Measurements from ENCODE around the gene UHMK1.

Gene UHMK1

DNA sequence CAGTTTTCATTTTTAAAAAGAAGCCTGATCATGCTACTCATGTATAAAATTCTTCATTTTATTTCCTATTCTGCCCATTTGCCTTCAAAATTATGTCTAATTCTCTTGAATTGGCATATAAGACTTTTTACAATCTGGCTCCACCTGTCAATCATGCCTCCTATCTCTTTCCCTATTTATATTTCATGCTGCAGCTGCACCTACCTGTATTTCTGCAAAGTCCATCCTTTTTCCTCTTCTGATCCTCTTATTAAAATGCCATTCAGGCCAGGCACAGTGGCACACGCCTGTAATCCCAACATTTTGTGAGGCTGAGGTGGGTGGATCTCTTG lies 33.3 kb downstream of the UHMK1 start:
- DNase-seq: no peak

DNA sequence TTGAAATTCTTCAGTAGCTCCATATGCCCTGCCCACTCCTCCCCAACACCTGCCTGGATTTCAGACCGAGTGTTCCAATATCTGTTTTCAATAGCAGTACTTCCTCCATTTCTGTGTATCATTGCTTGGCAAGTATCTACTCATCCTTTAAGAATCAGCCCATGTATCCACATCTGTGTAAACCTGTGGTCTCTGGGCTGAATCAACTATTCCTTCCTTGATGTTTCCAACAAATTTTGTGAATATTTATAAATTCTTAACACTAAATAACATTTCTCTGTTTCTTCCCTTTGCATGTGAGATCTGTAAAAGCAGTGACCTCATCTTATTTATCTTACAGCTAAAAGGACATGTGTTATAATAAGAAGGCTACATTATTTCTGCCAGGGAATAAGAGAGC lies 37.9 kb downstream of the UHMK1 start:
- no peak for DNase-seq

DNA sequence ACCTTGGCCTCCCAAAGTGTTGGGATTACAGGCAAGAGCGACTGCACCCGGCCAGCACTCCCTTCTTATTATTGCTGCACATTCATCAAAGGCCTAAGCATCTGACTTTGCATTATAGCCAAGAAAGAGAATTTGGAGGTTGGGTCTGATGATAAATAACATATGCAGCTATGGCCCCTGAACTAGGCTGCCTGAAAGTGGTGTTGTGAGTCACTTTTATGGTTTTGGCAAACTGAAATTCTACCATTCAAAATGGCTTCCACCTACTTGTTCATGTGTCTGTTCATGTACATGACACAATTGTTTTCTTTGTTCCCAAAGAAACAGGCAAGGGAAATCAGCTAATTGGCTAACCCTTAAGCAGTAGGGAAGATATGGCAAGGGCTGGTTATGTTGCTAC lies 38.9 kb downstream of the UHMK1 start:
- DNase-seq: no peak

DNA sequence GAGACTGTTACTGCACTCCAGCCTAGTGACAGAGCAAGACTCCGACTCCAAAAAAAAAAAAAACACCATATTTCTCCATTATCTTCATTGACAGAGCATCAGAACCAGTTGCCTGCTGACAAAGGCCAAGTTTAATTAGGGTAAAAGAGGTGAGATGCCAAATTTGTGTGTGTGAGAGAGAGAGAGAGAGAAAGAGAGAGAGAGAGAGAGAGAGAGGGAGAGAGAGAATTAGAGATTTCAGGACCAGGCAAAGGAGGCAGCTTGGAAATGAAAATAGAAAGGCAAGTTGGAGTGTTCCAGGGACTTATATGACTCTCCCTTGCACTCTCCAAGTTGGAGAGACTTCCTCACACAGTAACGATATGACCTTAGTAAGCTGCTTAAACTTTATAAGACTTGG lies 39.6 kb downstream of the UHMK1 start:
- no peak for DNase-seq

DNA sequence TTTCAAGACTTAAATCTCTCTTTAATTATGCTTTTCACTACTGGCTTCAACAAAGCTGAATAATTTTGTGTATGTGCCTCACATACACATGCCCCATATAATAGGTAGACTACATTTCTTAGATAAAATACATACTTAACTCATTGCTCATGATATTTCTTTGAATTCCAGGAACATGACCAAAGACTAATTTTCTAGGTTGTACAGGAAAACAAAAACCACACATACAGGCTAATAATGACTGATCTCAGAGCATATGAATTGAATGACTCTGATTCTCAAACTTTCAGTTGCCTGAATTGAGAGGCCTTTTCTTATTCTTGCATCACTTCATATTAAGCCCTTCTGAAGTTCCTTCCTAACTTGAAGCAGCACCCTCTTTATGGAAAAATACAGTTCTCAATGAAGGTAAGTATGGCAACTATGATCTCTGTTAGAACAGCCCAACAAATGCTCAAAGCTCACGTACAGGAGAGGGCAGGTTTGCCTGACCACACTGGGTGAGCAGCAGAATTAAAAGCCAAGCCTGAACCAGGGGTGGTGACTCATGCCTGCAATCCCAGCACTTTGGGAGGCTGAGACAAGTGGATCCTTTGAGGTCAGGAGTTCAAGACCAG lies 41.3 kb downstream of the UHMK1 start:
- no peak for DNase-seq

- DNase-seq: no peak
Measured at GRCh38 chr1:162541619-162542141, 44.1 kb downstream of the UHMK1 start.

DNA sequence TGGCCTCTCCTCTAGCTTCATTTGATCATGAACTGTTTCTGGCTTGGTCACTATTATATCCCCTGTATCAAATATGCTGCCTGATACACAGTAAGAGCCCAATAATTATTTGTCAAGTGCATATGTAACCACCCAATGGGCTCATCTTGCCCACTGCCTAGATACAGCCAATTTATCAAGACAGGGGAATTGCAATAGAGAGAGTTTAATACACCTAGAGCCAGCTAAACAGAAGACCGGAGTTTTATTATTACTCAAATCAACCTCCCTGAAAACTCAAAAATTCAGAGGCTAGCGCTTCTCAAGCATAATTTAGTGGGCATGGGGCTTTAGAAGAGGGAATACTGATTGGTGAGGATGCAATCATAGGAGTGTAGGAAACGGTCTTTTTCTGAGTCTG lies 45.6 kb downstream of the UHMK1 start:
- DNase-seq: no peak

GRCh38 chr1:162548170-162548569 lies 50.6 kb downstream of the UHMK1 start:
- DNase-seq: no peak

GRCh38 chr1:162549001-162549400 lies 51.4 kb downstream of the UHMK1 start:
- DNase-seq: no peak

DNA sequence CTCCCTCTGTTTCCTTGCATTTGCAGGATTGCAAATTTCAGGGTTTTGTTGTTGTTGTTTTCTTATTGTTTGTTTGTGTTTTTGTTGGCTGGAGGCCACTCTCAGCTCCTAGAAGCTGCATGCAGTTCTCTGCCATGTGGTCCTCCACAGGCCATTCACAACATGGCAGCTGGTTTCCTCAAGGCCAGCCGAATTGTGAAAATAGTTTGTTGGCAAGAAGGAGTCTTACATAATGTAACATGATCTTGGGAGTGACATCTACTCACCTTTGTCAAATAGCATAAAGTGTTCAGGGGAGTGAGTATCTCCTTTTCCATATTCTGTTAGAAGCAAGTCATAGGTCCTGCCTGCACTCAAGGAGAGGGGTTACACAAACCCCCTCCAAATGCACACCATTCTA lies 53.3 kb downstream of the UHMK1 start:
- DNase-seq: no peak

DNA sequence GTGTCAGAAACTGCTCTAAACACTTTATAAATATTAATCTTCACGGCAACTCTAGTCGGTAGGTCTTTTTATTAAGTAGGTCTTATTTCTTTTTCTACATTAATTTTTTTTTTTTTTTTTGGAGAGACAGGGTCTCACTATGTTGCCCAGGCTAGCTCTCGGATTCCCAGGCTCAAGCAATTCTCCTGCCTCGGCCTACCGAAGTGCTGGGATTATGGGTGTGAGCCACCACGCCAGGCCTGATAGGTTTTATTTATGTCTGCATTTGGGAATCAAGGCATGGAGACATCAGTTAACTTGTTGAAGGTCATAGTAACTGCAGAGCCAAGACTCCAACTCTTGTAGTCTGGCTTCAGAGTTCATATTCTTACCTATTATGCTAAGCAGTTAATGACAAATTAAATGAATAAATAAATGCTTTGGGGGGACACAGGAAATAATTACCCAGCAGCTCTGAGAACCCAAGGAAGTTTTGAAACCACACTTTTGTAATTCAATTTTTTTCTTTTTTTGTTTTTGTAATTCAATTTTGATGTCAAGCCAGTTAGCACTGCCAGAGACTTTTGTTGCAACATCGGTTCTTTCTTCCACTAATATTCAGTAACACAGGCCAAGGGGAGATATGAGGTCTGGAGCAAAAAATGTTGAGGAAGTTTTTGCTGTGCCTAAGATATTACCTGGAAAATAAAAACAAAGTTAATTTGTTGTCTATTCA lies 54.5 kb downstream of the UHMK1 start:
- no peak for DNase-seq

DNA sequence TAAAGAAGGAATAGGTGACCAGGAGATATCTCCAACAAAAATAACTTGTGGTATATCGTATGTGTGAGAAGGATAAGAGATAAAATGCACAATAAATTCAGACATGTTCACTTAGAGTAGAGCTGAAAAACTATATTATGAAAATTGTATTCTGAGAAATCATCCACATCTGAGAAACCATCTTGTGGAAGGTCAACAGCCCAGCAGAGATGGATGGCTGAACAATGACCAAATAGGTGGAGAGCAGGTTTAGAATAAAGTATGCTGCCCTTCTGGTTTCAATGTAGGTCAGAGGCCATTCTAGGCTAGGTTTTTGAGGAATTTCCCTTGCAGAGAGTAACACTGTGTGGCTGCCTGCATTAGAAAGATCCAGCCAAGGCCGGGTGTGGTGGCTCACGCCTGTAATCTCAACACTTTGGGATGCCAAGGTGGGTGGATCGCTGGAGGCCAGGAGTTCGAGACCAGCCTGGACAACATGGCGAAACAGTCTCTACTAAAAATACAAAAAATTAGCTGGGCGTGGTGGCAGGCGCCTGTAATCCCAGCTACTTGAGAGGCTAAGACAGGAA lies 55.1 kb downstream of the UHMK1 start:
- no peak for DNase-seq

- no peak for DNase-seq
Measured at GRCh38 chr1:162554258-162554657, 56.6 kb downstream of the UHMK1 start.

DNA sequence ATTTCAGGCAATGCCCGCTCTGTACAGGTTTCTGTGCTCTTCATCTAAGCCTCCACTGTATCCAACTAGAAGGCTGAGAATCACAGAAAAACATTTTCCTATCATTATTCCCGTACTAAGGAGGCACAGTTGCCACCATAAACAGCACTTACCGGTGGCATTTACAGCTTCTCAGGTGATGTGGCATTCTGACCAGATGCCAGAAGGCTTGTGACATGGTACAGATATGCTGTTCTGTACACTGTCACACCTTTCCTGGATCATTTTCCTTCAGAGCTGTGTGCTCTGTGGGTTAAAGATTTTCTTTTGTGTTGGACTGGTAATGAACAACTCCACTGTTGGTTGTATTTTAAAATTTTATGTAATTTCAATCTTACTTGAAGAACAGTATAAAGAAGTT lies 59.9 kb downstream of the UHMK1 start:
- DNase-seq: no peak

GRCh38 chr1:162560303-162561036 lies 62.9 kb downstream of the UHMK1 start:
- DNase-seq: no peak

DNA sequence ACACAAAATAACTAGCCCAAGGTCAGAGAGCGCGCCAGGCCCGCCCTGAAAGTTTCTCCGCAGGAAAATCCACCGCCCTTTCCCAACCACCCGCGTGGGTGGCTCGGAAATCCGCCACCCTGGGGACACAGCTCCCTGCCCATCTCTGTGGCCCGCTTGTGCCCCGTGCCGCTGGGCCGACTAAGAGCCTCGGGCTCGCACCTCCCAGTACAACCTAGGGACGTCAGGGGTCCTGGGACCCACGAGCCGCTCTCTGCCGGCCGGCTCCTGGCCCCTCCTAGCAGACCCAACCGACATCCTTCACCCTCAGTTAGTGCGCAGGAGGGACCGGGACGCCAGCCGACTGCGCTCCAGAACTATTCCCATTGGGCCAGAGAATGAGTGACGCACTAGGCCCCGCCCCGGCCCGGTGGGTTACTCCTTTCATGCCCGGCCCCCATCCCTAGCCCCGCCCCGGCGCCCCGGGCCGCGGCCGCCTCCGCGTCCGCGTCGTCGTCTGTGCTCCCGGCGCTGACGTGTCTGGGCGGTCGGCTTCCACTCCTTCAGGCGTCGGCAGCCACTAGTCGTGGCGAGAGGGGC lies 63.5 kb downstream of the UHMK1 start:
- peak; percentile 98 for DNase-seq

DNA sequence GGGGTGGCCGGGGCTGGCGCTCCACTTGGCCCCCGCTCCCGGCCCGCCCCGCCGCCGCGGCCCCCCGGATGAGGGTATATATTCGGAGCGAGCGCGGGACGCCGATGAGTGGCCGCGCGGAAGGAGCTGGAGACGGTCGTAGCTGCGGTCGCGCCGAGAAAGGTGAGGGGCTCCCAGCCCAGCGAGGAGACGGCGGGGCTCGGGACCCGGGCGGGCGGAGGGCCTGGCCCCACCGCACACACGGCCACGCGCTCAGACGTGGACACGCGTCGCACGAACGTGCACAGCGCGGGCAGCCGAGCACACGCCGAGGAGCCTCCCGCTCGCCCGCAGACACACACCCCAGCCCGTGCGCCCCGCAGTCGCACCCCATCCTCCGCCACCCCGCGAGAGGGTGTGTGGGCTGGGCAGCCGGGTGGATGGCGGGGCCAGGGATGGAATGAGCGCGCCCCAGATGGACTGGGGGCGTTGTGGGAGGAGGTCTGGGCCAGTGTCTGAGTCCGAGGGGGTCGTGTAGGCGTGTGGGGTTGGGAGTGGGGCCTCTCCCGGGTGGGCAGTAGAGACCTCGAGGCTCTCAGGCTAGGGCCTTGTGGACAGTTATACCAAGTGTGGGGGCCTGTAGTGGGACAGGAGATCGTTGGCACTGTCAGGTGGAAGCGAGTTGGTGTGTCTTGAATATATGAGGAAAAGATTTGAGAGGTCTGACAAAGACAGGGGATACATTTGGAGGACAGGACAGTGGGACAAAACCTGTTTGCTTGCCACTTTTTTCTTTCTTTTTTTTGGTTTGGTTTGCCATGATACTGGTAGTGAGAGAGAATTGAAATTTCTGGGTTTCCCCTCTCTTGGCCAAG lies 64.2 kb downstream of the UHMK1 start, which contains the start of gene UAP1:
Gene UAP1, plus strand, starts transcription at position 107 of the 854 bp plus-strand sequence. CDS start 4,347 bp downstream, outside the sequence.
- DNase-seq: peak; percentile 37

DNA sequence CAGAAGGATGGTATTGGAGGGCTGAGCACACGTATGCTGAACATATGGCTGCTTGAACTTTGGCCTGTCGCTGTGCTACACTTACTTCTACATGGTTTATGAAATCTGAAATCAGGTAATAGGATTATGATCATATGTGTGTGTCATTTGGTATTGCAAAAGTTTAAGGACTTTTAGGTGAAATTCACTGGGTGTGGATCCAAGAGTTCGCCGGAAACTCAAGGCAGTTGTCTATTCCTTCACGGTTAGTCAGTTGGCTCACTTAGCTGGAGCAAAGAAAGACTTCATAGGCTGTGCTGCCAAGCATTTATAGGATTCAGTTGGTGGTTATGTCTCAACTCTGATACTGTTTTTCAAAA lies 64.8 kb downstream of the UHMK1 start:
- DNase-seq: no peak

DNA sequence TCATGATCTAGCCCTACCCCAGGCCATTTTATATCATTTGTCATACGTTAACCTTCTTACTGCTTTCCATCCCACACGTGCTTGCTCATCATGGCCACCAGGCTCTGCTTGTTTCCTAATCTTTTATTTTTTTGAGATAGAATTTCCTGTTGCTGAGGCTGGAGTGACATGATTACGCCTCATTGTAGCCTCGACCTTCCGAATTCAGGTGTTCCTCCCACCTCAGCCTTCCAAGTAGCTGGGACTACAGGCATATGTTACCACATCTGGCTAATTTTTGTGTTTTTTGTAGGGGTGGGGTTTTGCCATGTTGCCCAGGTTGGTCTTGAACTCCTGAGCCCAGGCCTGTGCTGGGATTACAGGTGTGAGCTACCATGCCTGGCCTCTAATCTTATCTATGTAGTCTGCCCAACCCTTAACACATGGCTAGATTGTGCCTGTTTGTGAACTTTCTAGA lies 67.2 kb downstream of the UHMK1 start:
- no peak for DNase-seq

DNA sequence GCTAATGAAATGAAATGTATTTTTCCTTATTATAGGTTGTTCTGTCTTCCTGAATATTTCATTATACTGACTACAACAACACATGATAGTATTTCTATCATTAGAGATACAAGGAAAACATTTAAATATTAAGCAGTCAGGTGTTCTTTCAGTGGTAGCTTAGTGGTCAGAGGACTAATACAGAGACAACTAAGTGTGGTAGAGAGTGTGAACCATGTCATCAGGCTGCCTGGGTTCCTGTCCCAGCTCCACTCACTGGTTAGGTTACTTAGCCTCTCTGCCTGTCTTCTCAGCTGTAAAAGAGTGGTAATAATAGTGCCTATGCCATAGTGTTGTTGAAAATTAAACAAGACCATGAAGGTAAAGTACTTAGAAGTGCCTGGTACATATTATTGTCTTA lies 67.8 kb downstream of the UHMK1 start:
- no peak for DNase-seq

GRCh38 chr1:162566870-162567269 lies 69.3 kb downstream of the UHMK1 start:
- no peak for DNase-seq

- DNase-seq: no peak
Measured at GRCh38 chr1:162568802-162569201, 71.2 kb downstream of the UHMK1 start.
